ENCODE results near the gene SREBF1. TPM values are rescaled to one million over a fixed set of nuclear protein-coding genes. Genes with fewer than 3 reads are reported as not detected.

Gene SREBF1
- total RNA-seq, 1 experiment from 2014 or later = 298 TPM

GRCh38 chr17:17866425-17866824, 29.6 kb upstream of the SREBF1 start (continued):
- TF ChIP-seq, protein P1, sequence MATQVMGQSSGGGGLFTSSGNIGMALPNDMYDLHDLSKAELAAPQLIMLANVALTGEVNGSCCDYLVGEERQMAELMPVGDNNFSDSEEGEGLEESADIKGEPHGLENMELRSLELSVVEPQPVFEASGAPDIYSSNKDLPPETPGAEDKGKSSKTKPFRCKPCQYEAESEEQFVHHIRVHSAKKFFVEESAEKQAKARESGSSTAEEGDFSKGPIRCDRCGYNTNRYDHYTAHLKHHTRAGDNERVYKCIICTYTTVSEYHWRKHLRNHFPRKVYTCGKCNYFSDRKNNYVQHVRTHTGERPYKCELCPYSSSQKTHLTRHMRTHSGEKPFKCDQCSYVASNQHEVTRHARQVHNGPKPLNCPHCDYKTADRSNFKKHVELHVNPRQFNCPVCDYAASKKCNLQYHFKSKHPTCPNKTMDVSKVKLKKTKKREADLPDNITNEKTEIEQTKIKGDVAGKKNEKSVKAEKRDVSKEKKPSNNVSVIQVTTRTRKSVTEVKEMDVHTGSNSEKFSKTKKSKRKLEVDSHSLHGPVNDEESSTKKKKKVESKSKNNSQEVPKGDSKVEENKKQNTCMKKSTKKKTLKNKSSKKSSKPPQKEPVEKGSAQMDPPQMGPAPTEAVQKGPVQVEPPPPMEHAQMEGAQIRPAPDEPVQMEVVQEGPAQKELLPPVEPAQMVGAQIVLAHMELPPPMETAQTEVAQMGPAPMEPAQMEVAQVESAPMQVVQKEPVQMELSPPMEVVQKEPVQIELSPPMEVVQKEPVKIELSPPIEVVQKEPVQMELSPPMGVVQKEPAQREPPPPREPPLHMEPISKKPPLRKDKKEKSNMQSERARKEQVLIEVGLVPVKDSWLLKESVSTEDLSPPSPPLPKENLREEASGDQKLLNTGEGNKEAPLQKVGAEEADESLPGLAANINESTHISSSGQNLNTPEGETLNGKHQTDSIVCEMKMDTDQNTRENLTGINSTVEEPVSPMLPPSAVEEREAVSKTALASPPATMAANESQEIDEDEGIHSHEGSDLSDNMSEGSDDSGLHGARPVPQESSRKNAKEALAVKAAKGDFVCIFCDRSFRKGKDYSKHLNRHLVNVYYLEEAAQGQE (IDR thresholded peaks at IDR 0.05; ENCODE audit: low read depth) = no peak

DNA sequence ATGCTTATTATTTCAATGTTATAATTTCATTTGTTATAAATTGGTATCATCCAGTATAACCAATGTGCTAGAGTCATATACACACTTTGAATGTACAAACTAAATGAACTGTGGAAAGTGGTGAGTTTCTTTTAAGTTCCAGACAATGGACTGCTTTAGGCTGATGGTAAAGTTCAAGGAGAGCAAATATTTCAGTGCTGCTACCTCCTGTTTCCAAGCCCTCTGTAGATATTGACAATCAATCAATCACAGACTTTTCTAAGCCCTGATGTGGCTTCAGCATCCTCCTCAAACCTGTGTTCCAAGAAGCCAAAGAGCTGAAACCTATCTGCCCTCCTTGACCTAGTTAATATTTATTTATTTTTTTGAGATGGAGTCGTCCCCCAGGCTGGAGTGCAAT, 28.2 kb upstream of the SREBF1 start:
- ChIA-PET RAD21 (ENCODE audit: low non-redundant PET in 1 of 2, low total read pairs in 2 of 2, uncharacterized antibody in 2 of 2, unreplicated experiment in 2 of 2) (no interaction called here), POLR2A (no interaction called here), CTCF (no interaction called here)
- H4K20me1 ChIP-seq (ENCODE audit: insufficient read depth) = no peaks in the 10 kb centered on the region
- H3K9me3 ChIP-seq (ENCODE audit: control insufficient read depth in 1 of 2, insufficient read depth in 1 of 2, low read depth in 1 of 2, low read length in 2 of 2) = no peaks in the 10 kb centered on the region
- H3K4me3 ChIP-seq (replicated peaks in 1 of 2; ENCODE audit: low read depth in 1 of 2, low read length in 2 of 2) = no peak overlapping the region
- TF ChIP-seq ATF3 (IDR thresholded peaks at IDR 0.05) (no peak), SP1 (IDR thresholded peaks at IDR 0.05; ENCODE audit: low read depth) (no peak), EZH2phosphoT487 (IDR thresholded peaks at IDR 0.05; ENCODE audit: borderline replicate concordance) (no peak), ELF1 (IDR thresholded peaks at IDR 0.05; ENCODE audit: borderline replicate concordance, low read depth) (no peak), ZNF274 (IDR thresholded peaks at IDR 0.05; ENCODE audit: low read depth, low read length) (no peak), ZBTB33 (IDR thresholded peaks at IDR 0.05; ENCODE audit: extremely low read depth, insufficient replicate concordance, low read length) (no peak)
- TF ChIP-seq, protein P2, sequence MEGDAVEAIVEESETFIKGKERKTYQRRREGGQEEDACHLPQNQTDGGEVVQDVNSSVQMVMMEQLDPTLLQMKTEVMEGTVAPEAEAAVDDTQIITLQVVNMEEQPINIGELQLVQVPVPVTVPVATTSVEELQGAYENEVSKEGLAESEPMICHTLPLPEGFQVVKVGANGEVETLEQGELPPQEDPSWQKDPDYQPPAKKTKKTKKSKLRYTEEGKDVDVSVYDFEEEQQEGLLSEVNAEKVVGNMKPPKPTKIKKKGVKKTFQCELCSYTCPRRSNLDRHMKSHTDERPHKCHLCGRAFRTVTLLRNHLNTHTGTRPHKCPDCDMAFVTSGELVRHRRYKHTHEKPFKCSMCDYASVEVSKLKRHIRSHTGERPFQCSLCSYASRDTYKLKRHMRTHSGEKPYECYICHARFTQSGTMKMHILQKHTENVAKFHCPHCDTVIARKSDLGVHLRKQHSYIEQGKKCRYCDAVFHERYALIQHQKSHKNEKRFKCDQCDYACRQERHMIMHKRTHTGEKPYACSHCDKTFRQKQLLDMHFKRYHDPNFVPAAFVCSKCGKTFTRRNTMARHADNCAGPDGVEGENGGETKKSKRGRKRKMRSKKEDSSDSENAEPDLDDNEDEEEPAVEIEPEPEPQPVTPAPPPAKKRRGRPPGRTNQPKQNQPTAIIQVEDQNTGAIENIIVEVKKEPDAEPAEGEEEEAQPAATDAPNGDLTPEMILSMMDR (IDR thresholded peaks at IDR 0.05 in 2 of 3, conservative IDR thresholded peaks at IDR 0.05 in 1 of 3; ENCODE audit: borderline replicate concordance in 1 of 3, insufficient read depth in 1 of 3, low read depth in 2 of 3, low read length in 2 of 3) = no peak
- H3K9me2 ChIP-seq (ENCODE audit: insufficient read depth) = no peaks in the 10 kb centered on the region
- H2AFZ ChIP-seq (ENCODE audit: low read depth, low read length, poor library complexity, severe bottlenecking) = no peak overlapping the region
- no peaks in the 10 kb centered on the region for H3K27me3 ChIP-seq (ENCODE audit: insufficient read depth, low read length)
- H3K4me1 ChIP-seq (ENCODE audit: control insufficient read depth in 1 of 2, insufficient read depth in 2 of 2, low read length in 2 of 2) = peaks cover 9 to 16% of the 10 kb centered on the region in 2 experiments; a peak in 3 of 4 replicates
- DNase-seq (ENCODE audit: low read depth, low spot score) = no peak
- no peak overlapping the region for H3K4me2 ChIP-seq (ENCODE audit: low read length)
- 0 out of 4 replicates have a peak, but pooled peaks cover 0 to 2% of the 10 kb centered on the region in 2 experiments for H3K36me3 ChIP-seq (ENCODE audit: control insufficient read depth in 1 of 2, insufficient read depth in 2 of 2, low read length in 2 of 2)
- no peak overlapping the region for H3K27ac ChIP-seq (ENCODE audit: low read depth, low read length)
- no peak for ATAC-seq
- BruUV-seq (replicated peaks) = no TSS peak
- H3K9ac ChIP-seq (ENCODE audit: low read length) = no peak overlapping the region
- intact Hi-C loops (cut with micrococcal nuclease) = loop anchor here (10.0 kb wide), 1 partner anchor 510 kb away; no protein-coding TSS in a partner anchor
- H3K79me2 ChIP-seq (ENCODE audit: insufficient read depth, low read length) = no peaks in the 10 kb centered on the region

Measured in HCT116 (cell line).